ENCODE measurements around the gene TMEM44. TPM values are rescaled to one million over a fixed set of nuclear protein-coding genes. Genes with fewer than 3 reads are reported as not detected.

The TMEM44 gene
- total RNA-seq, 1 experiment from 2014 or later = 12.2 TPM

DNA sequence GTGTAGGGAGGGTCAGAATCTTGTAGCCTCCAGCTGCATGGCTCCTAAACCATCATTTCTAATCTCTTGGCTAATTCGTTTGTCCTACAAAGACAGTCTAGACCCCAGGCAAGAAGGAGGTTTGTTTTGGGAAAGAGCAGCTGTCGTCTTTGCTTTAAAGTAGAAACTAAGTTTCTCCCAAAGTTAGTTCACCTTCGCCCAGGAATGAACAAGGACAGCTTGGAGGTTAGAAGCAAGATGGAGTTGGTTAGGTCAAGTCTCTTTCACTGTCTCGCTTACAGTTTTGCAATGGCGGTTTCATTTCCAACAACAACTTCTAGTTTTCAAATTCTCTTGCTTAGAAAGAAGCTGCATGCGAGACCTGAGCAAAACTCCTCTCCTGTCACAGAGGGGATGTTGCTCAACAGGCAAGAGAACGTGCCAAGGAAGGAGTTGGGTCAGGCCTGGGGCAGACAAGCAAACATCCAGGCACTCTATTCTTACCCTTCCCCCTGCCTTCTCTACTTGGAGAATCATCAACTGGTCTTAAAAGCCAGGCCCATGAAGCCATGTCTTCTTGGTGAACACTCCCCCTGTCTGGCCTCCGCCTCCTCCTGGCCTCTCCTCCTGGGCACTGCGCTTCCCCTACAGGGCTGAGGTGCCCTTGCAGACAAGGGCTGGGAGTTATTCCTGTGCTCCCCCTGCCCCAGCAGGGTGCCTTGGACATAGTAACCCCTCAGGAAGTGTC is 57.6 kb downstream of the TMEM44 start:
- H3K27ac ChIP-seq = no peak overlapping the region
- H3K4me1 ChIP-seq (replicated peaks) = peaks cover 70% of the 10 kb centered on the region
- DNase-seq (ENCODE audit: low read depth in 1 of 2, low spot score in 2 of 2) = no peak

DNA sequence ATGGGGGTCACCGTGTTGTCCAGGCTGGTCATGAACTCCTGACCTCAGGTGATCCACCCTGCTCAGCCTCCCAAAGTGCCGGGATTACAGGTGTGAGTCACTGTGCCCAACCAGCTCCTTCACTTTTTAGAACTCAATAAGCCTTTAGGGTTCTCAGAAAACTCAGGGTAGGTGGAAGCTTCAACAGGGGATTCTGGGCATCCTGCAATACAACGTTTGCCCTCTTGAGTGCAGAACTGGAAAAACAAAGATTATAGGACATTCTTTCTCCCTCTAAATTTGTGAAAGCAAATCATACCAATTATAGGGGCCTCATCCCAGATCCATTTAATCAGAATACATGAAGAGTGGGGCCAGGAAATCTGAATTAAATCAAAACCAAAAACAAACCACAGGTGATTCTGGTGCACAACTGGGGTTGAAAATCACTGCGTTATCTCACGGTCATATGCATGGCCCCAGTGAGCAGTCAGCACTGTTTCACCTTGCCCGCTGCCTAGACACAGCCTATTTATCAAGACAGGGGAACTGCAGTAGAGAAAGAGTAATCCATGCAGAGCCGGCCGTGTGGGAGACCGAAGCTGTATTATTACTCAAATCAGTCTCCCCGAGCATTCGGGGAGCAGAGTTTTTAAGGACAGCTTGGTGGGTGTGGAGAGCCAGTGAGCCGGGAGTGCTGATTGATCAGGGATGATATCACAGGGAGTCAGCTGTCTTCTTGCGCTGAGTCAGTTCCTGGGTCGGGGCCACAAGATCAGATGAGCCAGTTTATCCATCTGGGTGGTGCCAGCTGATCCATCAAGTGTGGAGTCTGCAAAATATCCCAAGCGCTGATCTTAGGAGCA is 58.4 kb downstream of the TMEM44 start:
- Histone ChIP-seq H3K36me3 (no peaks in the 10 kb centered on the region), H3K4me3 (no peak overlapping the region), H3K27ac (no peak overlapping the region), H3K27me3 (replicated peaks) (no peaks in the 10 kb centered on the region), H3K9me3 (replicated peaks) (no peaks in the 10 kb centered on the region), H3K4me1 (replicated peaks) (peaks cover 70% of the 10 kb centered on the region)
- no peak for DNase-seq (ENCODE audit: low read depth in 1 of 2, low spot score in 2 of 2)

More for the DNA sequence above, 57.6 kb downstream of the TMEM44 start:
- H3K27me3 ChIP-seq (replicated peaks) = no peaks in the 10 kb centered on the region
- H3K9me3 ChIP-seq (replicated peaks) = no peaks in the 10 kb centered on the region
- no peaks in the 10 kb centered on the region for H3K36me3 ChIP-seq
- H3K4me3 ChIP-seq = no peak overlapping the region

DNA sequence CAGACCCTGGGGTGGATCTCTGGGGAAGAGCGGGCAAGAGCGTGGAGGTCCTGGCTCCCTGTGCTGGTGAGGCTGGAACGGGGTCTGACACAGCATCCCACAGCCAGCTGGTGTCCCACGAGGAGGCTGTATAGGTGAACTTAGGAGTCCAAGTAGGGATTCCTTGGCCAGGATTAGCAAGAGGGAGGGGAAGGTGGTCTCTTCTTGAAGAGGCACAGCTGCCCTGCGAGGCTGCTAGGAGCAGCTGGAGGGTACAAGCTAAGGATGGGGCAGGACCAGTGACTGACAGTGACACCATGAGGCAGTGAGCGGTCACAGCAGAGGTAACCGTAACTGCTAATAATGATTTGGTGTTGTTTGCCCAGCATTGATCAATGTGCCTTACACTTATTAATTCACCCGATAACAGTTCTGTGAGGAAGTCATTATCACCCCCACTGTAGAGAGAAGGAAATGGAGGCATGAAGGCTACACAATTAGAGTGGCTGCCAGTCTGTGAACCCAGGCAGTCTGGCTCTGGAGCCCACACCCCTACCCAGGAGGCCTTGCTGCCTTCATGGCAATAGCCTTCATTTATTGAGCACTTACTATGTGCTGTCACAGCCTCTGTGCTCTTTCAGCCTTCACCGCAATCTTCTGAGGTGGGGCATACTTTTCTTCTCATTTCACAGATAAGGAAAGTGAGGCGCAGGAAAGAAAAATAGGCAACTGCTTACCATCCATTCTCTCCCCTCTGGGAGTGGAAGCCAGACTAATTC is 59.4 kb downstream of the TMEM44 start:
- DNase-seq (ENCODE audit: low read depth in 1 of 2, low spot score in 2 of 2) = peak in 1 of 2 experiments; percentile 55
- peaks cover 64% of the 10 kb centered on the region for H3K4me1 ChIP-seq (replicated peaks)
- H3K9me3 ChIP-seq (replicated peaks) = no peaks in the 10 kb centered on the region
- no peak overlapping the region for H3K4me3 ChIP-seq
- no peak overlapping the region for H3K27ac ChIP-seq
- H3K27me3 ChIP-seq (replicated peaks) = no peaks in the 10 kb centered on the region
- no peaks in the 10 kb centered on the region for H3K36me3 ChIP-seq

DNA sequence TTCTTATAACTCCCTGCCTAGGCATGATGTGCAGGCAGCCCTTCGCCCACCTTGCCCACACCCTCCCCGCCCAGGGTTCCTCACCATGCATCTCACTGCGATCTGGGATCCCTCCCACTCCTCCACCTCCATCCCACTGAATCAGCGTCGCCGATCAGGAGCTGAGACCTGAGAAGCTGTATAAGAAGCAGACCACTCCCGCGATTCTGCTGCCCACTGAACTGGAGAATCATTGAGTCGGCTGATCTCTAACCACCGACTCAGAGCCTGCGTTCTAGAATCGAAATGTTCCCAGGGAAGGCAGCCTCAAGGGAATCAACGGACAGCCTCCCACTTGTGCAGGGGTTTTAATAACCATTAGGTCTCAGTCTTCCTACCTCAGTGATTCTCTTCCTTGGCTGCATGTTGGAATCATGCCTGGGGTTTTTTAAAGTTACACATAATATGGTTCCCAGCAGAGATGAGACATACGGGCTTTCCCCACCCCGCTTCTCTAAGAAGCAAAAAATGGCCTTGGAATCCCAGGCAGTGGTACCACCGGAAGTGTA is 60.2 kb downstream of the TMEM44 start:
- DNase-seq (ENCODE audit: low read depth in 1 of 2, low spot score in 2 of 2) = no peak
- Histone ChIP-seq H3K4me1 (replicated peaks) (peaks cover 55% of the 10 kb centered on the region), H3K27ac (0 out of 2 replicates have a peak overlapping the region, but pooled peaks have one; percentile 79), H3K36me3 (no peaks in the 10 kb centered on the region), H3K4me3 (no peak overlapping the region), H3K9me3 (replicated peaks) (no peaks in the 10 kb centered on the region), H3K27me3 (replicated peaks) (no peaks in the 10 kb centered on the region)

DNA sequence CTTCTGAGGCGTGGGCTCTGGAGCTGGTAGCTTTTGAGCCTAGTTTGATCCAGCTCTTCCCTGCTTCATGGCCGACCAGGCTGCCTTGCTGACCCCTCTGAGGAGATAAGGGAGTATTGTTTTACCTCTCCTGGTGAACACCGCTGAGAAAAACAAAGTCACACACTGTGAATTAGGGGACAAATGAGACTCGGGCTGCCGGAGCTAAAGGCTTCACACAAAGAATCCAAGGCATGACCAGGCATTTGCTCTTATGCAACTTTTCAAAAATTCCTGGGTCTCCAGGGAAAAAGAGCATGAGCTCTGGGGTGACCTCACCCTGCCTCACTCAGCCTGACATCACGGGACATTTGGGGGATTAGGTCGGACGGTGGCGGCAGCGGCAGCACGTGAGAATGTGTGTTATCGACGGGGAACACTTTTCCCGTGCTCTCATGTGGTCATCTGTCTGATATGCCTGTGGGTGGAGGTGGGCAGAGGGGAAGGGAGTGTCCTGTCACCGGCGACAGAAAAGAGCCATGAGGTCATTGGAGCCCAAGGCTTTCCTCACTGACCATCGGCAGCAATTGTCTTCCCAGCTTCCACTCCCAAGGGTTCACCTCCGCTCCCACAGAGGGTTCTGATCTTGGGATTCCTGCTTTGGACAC is 61.0 kb downstream of the TMEM44 start:
- peak; percentile 75 to 76 for DNase-seq (ENCODE audit: low read depth in 1 of 2, low spot score in 2 of 2)
- Histone ChIP-seq H3K4me1 (replicated peaks) (peaks cover 48% of the 10 kb centered on the region), H3K4me3 (no peak overlapping the region)

DNA sequence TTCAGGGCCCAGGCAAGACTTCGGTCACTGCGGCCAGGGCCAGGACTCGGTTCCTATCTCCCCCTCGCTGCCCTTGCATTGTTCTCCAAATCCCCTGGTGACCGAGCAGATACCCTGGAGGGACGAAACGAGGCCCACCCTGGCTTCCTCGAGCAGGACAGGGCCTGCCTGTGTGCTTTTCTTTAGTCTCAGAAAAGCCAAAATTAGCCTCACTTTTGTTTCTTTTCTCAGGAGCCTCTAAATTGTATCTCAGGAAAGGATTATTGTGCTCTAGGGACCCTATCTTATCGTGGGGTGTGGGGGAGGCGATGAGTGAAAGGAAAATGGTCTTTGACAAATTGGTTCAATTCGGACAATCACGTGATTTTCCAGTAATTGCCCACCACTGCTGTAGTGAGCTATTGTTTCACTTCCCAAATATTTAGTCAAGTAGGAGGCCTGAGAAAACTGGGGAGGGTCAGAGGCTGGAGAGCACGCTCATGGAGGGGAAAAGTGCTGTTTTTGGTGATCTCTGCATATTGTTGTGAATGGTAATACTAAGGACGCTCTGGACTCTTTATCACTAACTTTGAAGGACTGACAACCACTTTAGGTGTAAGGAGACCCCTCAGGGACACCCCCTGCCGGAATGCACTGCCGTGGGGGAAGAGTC is 61.6 kb downstream of the TMEM44 start:
- H3K27me3 ChIP-seq (replicated peaks) = no peaks in the 10 kb centered on the region
- no peaks in the 10 kb centered on the region for H3K36me3 ChIP-seq
- H3K9me3 ChIP-seq (replicated peaks) = no peaks in the 10 kb centered on the region
- peaks cover 52% of the 10 kb centered on the region for H3K4me1 ChIP-seq (replicated peaks)
- H3K27ac ChIP-seq = peak overlapping the region; percentile 79
- DNase-seq (ENCODE audit: low read depth in 1 of 2, low spot score in 2 of 2) = no peak
- H3K4me3 ChIP-seq = no peak overlapping the region

More for the DNA sequence above, 61.0 kb downstream of the TMEM44 start:
- H3K36me3 ChIP-seq = no peaks in the 10 kb centered on the region
- no peaks in the 10 kb centered on the region for H3K9me3 ChIP-seq (replicated peaks)
- H3K27ac ChIP-seq = peak overlapping the region; percentile 79
- no peaks in the 10 kb centered on the region for H3K27me3 ChIP-seq (replicated peaks)

DNA sequence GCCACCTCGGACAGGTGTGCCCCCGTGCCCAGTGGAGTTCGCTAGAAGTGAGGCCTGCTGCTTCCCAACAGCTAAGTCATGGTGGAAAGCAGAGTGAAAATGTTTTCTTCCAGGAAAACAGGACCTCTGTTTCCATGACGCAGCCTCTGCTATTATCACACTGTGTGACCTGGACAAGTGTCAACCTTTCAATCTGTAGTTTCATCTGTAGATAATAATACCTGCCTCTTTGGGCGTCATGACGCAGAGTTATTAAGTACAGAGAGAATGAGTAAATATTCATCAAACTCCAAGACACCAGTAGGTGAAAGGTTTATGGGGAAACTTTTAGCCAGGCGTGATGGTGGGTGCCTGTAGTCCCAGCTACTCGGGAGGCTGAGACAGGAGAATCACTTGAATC is 62.3 kb downstream of the TMEM44 start:
- no peaks in the 10 kb centered on the region for H3K36me3 ChIP-seq
- no peak overlapping the region for H3K4me3 ChIP-seq
- no peaks in the 10 kb centered on the region for H3K9me3 ChIP-seq (replicated peaks)
- H3K27ac ChIP-seq = 0 out of 2 replicates have a peak overlapping the region, but pooled peaks have one; percentile 79
- H3K4me1 ChIP-seq (replicated peaks) = peaks cover 56% of the 10 kb centered on the region
- DNase-seq (ENCODE audit: low read depth in 1 of 2, low spot score in 2 of 2) = no peak
- no peaks in the 10 kb centered on the region for H3K27me3 ChIP-seq (replicated peaks)

DNA sequence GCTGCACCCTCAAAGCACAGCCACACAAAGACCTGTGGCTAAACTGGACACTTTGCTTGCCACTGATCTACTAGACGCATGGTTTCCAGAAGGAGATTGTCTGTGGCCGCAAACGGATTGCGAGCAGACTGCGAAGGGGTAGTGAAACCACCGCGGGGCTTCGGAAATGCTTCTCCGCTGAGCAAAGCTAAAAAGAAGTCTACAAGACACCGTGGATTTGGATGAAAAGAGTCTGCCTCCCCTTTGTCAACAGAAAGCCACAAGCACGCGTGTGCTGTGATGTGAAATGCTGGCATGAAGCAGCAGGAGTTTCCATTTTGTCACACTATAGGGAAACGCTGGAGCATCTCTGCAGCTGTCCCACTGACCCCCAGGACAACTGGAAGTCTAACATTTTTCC is 63.0 kb downstream of the TMEM44 start:
- Histone ChIP-seq H3K27me3 (replicated peaks) (no peaks in the 10 kb centered on the region), H3K4me3 (no peak overlapping the region), H3K36me3 (no peaks in the 10 kb centered on the region), H3K27ac (no peak overlapping the region), H3K4me1 (replicated peaks) (peaks cover 56% of the 10 kb centered on the region), H3K9me3 (replicated peaks) (no peaks in the 10 kb centered on the region)
- DNase-seq (ENCODE audit: low read depth in 1 of 2, low spot score in 2 of 2) = no peak

DNA sequence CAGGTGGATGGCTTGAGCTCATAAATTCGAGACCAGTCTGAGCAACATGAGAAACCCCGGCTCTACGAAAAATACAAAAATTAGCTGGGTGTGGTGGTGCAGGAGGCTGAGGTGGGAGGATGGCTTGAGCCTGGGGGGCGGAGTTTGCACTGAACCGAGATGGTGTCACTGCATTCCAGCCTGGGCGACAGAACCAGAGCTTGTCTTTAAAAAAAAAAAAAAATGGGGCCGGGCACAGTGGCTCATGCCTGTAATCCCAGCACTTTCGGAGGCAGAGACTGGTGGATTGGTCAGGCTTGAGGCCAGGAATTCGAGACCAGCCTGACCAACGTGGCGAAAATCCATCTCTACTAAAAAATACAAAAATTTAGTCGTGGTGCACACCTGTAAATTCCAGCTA is 64.0 kb downstream of the TMEM44 start:
- H3K9me3 ChIP-seq (replicated peaks) = no peaks in the 10 kb centered on the region
- H3K4me3 ChIP-seq = no peak overlapping the region
- H3K4me1 ChIP-seq (replicated peaks) = peaks cover 51% of the 10 kb centered on the region

DNA sequence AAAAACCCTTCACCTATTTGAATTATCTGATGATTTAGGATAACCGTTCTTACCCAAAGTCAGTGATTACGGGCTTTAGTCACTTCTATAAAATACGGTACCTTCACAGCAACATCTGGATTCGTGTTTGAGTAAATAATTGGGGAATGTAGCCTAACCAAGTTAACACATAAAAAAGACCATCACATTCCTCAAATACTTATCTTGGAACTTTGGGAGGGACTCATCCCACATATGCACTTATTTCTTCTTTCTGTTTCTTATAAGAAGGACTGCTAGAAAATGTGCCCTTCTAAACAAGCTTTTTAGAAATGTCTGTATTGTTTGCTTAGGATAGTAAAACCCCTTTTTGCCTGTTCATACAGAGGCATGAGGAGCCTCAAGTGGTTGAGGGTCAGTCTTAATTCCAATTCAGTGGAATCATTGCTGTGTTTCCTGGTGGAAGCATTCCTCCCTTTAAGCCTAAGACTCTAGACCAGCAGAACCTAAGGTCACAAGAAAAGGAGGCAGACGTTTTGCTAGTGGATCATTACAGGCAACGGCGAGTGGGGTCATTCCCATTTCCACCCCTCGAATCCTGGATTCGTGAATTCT is 67.5 kb downstream of the TMEM44 start:
- peak overlapping the region; percentile 79 for H3K27ac ChIP-seq
- no peaks in the 10 kb centered on the region for H3K9me3 ChIP-seq (replicated peaks)
- DNase-seq (ENCODE audit: low read depth in 1 of 2, low spot score in 2 of 2) = peak in 1 of 2 experiments; percentile 82
- H3K4me3 ChIP-seq = no peak overlapping the region
- peaks cover 30% of the 10 kb centered on the region for H3K4me1 ChIP-seq (replicated peaks)
- no peaks in the 10 kb centered on the region for H3K27me3 ChIP-seq (replicated peaks)
- no peaks in the 10 kb centered on the region for H3K36me3 ChIP-seq

More for the DNA sequence above, 64.0 kb downstream of the TMEM44 start:
- no peak for DNase-seq (ENCODE audit: low read depth in 1 of 2, low spot score in 2 of 2)
- H3K27ac ChIP-seq = no peak overlapping the region
- H3K27me3 ChIP-seq (replicated peaks) = no peaks in the 10 kb centered on the region
- no peaks in the 10 kb centered on the region for H3K36me3 ChIP-seq

DNA sequence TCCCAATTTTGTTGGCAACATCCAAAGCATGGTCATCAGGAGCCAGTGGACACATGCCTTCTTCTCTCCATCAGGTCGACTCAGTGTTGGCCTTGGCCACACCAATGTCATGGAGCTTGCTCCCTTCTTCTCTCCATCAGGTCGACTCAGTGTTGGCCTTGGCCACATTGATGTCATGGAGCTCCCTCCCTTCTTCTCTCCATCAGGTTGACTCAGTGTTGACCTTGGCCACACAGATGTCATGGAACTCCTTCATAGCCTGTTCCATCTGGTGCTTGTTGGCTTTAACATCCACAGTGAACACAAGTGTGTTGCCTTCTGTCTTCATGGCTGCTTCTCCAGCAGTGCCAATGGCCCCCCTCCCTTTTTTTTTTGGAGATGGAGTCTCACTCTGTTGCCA is 70.2 kb downstream of the TMEM44 start:
- no peak for DNase-seq (ENCODE audit: low read depth in 1 of 2, low spot score in 2 of 2)
- Histone ChIP-seq H3K9me3 (replicated peaks) (no peaks in the 10 kb centered on the region), H3K27me3 (replicated peaks) (no peaks in the 10 kb centered on the region), H3K27ac (no peak overlapping the region), H3K4me1 (replicated peaks) (peaks cover 30% of the 10 kb centered on the region), H3K36me3 (no peaks in the 10 kb centered on the region), H3K4me3 (no peak overlapping the region)

DNA sequence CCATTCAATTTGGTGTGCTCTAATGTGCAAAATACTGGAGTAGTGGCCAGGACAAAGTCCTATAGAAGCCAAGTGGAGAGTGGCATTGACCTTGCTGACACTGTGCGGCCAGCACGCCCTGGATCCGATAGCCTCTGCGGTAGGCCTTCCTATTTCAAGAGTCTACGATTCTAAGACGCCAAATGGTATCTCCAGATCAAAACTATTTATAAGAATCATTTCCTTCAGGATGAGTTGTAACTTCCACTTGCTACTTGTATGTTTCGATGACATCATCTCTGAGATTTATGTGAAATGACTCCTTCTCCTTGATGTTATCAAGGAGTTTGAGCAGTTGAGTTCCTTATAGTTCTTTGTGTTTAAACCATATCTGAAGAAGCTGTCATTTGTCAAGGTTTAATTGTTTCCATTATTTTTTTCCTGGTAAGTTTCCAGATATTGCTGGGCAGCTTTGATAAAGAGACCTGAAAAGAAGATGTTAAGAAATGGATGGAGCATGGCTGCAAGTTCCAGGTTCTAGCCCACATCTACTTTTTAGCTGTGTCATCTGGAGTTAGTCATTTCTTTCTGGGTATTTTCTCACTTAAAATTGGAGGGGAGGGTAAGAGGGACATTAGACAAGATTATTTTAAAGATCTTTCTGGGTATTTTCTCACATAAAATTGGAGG is 71.8 kb downstream of the TMEM44 start:
- Histone ChIP-seq H3K36me3 (no peaks in the 10 kb centered on the region), H3K4me1 (replicated peaks) (peaks cover 28% of the 10 kb centered on the region), H3K4me3 (no peak overlapping the region), H3K27me3 (replicated peaks) (no peaks in the 10 kb centered on the region), H3K9me3 (replicated peaks) (no peaks in the 10 kb centered on the region), H3K27ac (peak overlapping the region; percentile 68)
- peak in 1 of 2 experiments; percentile 52 for DNase-seq (ENCODE audit: low read depth in 1 of 2, low spot score in 2 of 2)

All from SJSA1 (cell line).